ENCODE data around the gene FAM240A.

DNA sequence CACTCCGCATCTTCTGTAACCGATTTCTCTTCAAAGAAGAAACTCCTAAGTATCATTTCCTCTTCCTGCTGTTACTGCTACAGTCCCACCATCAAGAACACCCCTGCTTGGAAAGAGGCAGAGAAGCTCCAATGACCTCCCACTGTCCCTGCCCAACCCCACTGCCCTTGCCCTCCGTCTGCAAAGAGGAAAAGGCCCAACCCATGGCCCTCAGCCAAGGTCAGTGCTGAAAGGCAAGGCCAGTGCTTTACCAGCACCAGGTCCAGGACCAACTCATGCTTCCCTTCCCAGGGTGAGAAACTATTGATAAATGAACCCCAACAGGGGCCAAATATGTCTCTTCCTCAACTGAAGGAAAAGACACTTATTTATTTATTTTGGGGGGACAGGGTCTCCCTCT lies 22.5 kb downstream of the FAM240A start:
- TF ChIP-seq, protein P1, sequence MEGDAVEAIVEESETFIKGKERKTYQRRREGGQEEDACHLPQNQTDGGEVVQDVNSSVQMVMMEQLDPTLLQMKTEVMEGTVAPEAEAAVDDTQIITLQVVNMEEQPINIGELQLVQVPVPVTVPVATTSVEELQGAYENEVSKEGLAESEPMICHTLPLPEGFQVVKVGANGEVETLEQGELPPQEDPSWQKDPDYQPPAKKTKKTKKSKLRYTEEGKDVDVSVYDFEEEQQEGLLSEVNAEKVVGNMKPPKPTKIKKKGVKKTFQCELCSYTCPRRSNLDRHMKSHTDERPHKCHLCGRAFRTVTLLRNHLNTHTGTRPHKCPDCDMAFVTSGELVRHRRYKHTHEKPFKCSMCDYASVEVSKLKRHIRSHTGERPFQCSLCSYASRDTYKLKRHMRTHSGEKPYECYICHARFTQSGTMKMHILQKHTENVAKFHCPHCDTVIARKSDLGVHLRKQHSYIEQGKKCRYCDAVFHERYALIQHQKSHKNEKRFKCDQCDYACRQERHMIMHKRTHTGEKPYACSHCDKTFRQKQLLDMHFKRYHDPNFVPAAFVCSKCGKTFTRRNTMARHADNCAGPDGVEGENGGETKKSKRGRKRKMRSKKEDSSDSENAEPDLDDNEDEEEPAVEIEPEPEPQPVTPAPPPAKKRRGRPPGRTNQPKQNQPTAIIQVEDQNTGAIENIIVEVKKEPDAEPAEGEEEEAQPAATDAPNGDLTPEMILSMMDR (IDR thresholded peaks at IDR 0.05) = no peak
- TF ChIP-seq POLR2A (IDR thresholded peaks at IDR 0.05) = no peak

All from ovary (tissue), 3 donors.